Left ventricle myocardium inferior (tissue), 1 donor: ENCODE measurements around the gene DEFB115. TPM values are rescaled to one million over a fixed set of nuclear protein-coding genes. Genes with fewer than 3 reads are reported as not detected.

ENCODE experiments used
- DNase-seq: peaks from one replicate; pipeline ENCODE4 v3.0.0-alpha.2; 2020
- H3K27ac ChIP-seq: fragments of 200-600 bp; replicated peaks from 2 replicates; pipeline ENCODE4 v1.8.0; 2021
- H3K27me3 ChIP-seq: fragments of 200-600 bp; 2 replicates; pipeline ENCODE4 v1.8.0; 2021; ENCODE audit warnings: low read depth
- H3K36me3 ChIP-seq: fragments of 200-600 bp; 2 replicates; pipeline ENCODE4 v1.8.0; 2021
- H3K4me1 ChIP-seq: fragments of 200-600 bp; 2 replicates; pipeline ENCODE4 v1.8.0; 2021
- H3K4me3 ChIP-seq: fragments of 200-600 bp; 2 replicates; pipeline ENCODE4 v1.8.0; 2021; ENCODE audit warnings: mild to moderate bottlenecking, moderate library complexity
- H3K9me3 ChIP-seq: fragments of 200-600 bp; replicated peaks from 2 replicates; pipeline ENCODE4 v1.8.0; 2021
- intact Hi-C: fragments of 100-400 bp; cut with micrococcal nuclease; formaldehyde crosslinking; loops from one replicate; pipeline ENCODE4 v1.11.0; 2022
- long read RNA-seq: library from polyadenylated mRNA; unstranded; transcript quantifications from one replicate; pipeline ENCODE4 v2.0.0, GENCODE V29; 2021
- total RNA-seq: library from RNA; stranded (reverse); fragmentation: NEBNext Ultra II Directional; extraction: Animal tissue kit (Norgen Biotek cat#: 25700); gene quantifications from one replicate; pipeline ENCODE4 v1.2.1, GENCODE V29; 2021
- TF ChIP-seq, protein P1 (sequence below): fragments of 200-600 bp; IDR thresholded peaks from 2 replicates; pipeline ENCODE4 v1.8.0; 2021; ENCODE audit warnings: antibody characterized with exemption, mild to moderate bottlenecking, borderline replicate concordance
- donor health status: DM: no; HTN: yes; CAD: no; lungs with severe emphysema.

DEFB115 gene, protein sequence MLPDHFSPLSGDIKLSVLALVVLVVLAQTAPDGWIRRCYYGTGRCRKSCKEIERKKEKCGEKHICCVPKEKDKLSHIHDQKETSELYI
- total RNA-seq, result not detected
- long read RNA-seq, result 0 reads

DNA sequence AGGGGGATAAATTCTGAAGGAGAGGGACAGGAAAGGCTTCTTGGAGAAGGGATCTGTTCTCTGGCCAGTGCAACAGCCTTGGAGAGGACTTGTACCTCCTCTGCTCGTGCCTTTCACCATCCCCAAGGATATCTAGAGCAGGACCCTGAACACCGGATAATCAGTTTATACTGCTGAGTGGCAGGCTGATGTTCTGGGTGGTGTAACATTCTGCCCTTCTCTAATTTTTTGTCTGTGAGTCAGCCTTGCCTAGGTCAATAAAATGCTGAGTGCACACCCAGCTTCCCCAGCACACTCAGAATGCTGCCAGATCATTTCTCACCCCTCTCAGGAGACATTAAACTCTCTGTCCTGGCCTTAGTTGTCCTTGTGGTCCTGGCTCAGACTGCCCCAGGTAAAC is at the start of gene DEFB115:
Gene DEFB115, plus strand, starts transcription at position 301 of the 400 bp plus-strand sequence. Its CDS starts 0 bp downstream, at position 301.
- Histone ChIP-seq H3K4me1 (no peaks in the 10 kb centered on the region), H3K27me3 (no peaks in the 10 kb centered on the region), H3K27ac (no peak within 1 kb of the TSS), H3K36me3 (no peaks in the 10 kb centered on the region), H3K4me3 (no peak within 1 kb of the TSS), H3K9me3 (peaks cover 5% of the 10 kb centered on the region)
- intact Hi-C loops, result no loop called here
- DNase-seq, result no peak
- TF ChIP-seq, protein P1, sequence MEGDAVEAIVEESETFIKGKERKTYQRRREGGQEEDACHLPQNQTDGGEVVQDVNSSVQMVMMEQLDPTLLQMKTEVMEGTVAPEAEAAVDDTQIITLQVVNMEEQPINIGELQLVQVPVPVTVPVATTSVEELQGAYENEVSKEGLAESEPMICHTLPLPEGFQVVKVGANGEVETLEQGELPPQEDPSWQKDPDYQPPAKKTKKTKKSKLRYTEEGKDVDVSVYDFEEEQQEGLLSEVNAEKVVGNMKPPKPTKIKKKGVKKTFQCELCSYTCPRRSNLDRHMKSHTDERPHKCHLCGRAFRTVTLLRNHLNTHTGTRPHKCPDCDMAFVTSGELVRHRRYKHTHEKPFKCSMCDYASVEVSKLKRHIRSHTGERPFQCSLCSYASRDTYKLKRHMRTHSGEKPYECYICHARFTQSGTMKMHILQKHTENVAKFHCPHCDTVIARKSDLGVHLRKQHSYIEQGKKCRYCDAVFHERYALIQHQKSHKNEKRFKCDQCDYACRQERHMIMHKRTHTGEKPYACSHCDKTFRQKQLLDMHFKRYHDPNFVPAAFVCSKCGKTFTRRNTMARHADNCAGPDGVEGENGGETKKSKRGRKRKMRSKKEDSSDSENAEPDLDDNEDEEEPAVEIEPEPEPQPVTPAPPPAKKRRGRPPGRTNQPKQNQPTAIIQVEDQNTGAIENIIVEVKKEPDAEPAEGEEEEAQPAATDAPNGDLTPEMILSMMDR, result no peak

DNA sequence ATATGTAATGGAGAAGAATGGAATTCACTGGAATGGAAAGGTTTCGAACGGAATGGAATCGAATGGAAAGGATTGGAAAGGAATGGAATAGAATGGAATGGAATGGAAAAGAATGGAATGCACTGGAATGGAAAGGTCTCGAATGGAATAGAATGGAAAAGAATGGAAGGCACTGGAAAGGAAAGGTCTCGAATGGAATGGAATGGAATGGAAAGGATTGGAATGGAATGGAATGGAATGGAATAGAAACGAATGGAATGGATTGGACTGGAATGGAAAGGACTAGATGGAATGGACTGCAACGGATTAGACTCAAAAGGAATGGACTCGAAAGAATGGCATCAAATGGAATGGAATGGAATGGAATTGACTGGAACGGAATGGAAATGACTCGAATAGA is 20.5 kb upstream of the DEFB115 start:
- intact Hi-C loops, result no loop called here
- H3K4me3 ChIP-seq, result no peak overlapping the region
- peaks cover 100% of the 10 kb centered on the region for H3K9me3 ChIP-seq

DNA sequence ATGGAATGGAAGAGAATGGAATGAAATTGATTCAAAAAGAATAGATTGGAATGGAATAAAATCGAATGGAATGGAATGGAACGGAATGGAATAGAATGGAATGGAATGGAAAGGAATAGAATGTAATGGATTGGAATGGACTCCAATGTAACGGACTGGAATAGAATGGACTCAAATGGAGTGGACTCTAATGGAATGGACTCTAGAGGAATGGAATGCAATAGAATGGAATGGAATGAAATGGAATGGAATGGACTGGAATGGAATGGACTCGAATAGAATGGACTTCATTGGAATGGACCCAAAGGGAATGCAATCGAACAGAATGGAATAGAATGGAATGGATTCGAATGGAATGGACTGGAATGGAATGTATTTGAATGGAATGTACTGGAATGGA is 19.7 kb upstream of the DEFB115 start:
- Histone ChIP-seq H3K4me3 (no peak overlapping the region), H3K36me3 (no peaks in the 10 kb centered on the region), H3K27me3 (no peaks in the 10 kb centered on the region), H3K4me1 (no peaks in the 10 kb centered on the region), H3K27ac (no peak overlapping the region), H3K9me3 (peaks cover 100% of the 10 kb centered on the region)
- intact Hi-C loops, result no loop called here
- TF ChIP-seq, protein P1, result no peak
- no peak for DNase-seq

More for the DNA sequence above, 20.5 kb upstream of the DEFB115 start:
- Histone ChIP-seq H3K27ac (no peak overlapping the region), H3K4me1 (no peaks in the 10 kb centered on the region), H3K36me3 (no peaks in the 10 kb centered on the region), H3K27me3 (no peaks in the 10 kb centered on the region)
- TF ChIP-seq, protein P1, result no peak
- no peak for DNase-seq

DNA sequence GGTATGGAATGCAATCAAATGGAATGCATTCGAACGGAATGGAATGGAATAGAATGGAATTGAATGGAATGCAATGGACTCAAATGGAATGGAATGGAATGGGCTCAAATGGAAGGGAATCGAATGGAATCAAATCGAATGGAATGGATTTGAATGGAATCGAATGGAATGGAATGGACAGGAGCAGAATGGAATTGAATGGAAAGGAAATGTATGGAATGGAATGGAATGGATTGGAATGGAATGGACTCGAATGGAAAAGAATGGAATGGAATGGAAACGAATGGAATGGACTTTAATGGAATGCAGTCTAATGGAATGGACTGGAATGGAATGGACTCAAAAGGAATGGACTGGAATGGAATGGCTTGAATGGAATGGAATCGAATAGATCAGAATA is 18.3 kb upstream of the DEFB115 start:
- DNase-seq, result no peak
- Histone ChIP-seq H3K27me3 (no peaks in the 10 kb centered on the region), H3K36me3 (no peaks in the 10 kb centered on the region), H3K9me3 (peaks cover 100% of the 10 kb centered on the region), H3K4me1 (no peaks in the 10 kb centered on the region), H3K4me3 (no peak overlapping the region), H3K27ac (no peak overlapping the region)
- intact Hi-C loops, result no loop called here
- TF ChIP-seq, protein P1, result no peak

GRCh38 chr20:31256959-31257358 is 505 bp upstream of the DEFB115 start:
- no peak for DNase-seq
- intact Hi-C loops, result no loop called here
- H3K4me1 ChIP-seq, result no peaks in the 10 kb centered on the region
- H3K36me3 ChIP-seq, result no peaks in the 10 kb centered on the region
- peaks cover 5% of the 10 kb centered on the region for H3K9me3 ChIP-seq
- H3K27ac ChIP-seq, result no peak overlapping the region
- TF ChIP-seq, protein P1, result no peak
- no peak overlapping the region for H3K4me3 ChIP-seq
- H3K27me3 ChIP-seq, result no peaks in the 10 kb centered on the region
